GM12892 (cell line): ENCODE data around the gene NCK2.

ENCODE experiments used
- POLR2A ChIP-seq: IDR thresholded peaks from 2 replicates; pipeline ENCODE4 v1.6.1; 2011; ENCODE audit warnings: low read depth, low read length, control low read depth
- POLR2AphosphoS5 ChIP-seq: IDR thresholded peaks from 2 replicates; pipeline ENCODE4 v1.6.1; 2011; ENCODE audit warnings: low read depth, low read length, control low read depth
- TAF1 ChIP-seq: IDR thresholded peaks from 2 replicates; pipeline ENCODE4 v1.6.1; 2011; ENCODE audit warnings: low read depth, mild to moderate bottlenecking, control low read depth, low read length, borderline replicate concordance

GRCh38 chr2:105809723-105810122 is 65.0 kb downstream of the NCK2 start:
- TF ChIP-seq POLR2AphosphoS5 (no peak), POLR2A (no peak), TAF1 (no peak)
